Upper lobe of left lung (tissue), 4 donors: Measurements from ENCODE around the gene SPATA31D1.

Source experiments
- CTCF ChIP-seq, 6 experiments: fragments of 450-650 bp in 4 of 6; fragments of 200-600 bp in 2 of 6; sonication (generic) in 2 of 6; IDR thresholded peaks; one replicate each; pipeline ENCODE4 v1.5.1; 2016 to 2019; ENCODE audit warnings: antibody characterized with exemption in 6 of 6
- EP300 ChIP-seq, 4 donors: sonication (generic); formaldehyde crosslinking; IDR thresholded peaks; one replicate each; pipeline ENCODE4 v1.5.1; 2017; ENCODE audit warnings: antibody characterized with exemption in 4 of 4, control low read depth in 2 of 4
- POLR2A ChIP-seq, 4 donors: fragments of 450-650 bp; IDR thresholded peaks; one replicate each; pipeline ENCODE4 v1.5.1; 2016 to 2017; ENCODE audit warnings: antibody characterized with exemption in 4 of 4, mild to moderate bottlenecking in 2 of 4
- POLR2AphosphoS5 ChIP-seq, 2 donors: sonication (generic); formaldehyde crosslinking; IDR thresholded peaks; one replicate each; pipeline ENCODE4 v1.5.1; 2017; ENCODE audit warnings: antibody characterized with exemption in 2 of 2

- TF ChIP-seq POLR2A (IDR thresholded peaks at IDR 0.05) (no peak), POLR2AphosphoS5 (IDR thresholded peaks at IDR 0.05) (no peak), CTCF (IDR thresholded peaks at IDR 0.05) (no peak), EP300 (IDR thresholded peaks at IDR 0.05) (no peak)
Observed at GRCh38 chr9:82022121-82022520, 33.5 kb downstream of the SPATA31D1 start.
